KOPT-K1 (cell line): ENCODE data around the gene KCNAB3.
"Not testable (repeated sequence)": the region's sequence is repeated elsewhere in the genome, so short reads cannot be mapped to it uniquely, and the experiment has no call there.

ENCODE experiments used
- H3K27ac ChIP-seq: fragments of 200-600 bp; sonication (generic); 2 replicates; pipeline ENCODE4 v1.5.1; 2016; ENCODE audit warnings: antibody characterized with exemption, mild to moderate bottlenecking, low read depth, low read length; ENCODE audit not compliant: poor library complexity, severe bottlenecking
- H3K36me3 ChIP-seq: fragments of 200-600 bp; sonication (generic); 2 replicates; pipeline ENCODE4 v1.5.1; 2017; ENCODE audit warnings: antibody characterized with exemption, mild to moderate bottlenecking, low read length, moderate library complexity; ENCODE audit not compliant: insufficient read depth
- H3K9me3 ChIP-seq: fragments of 200-600 bp; sonication (generic); 2 replicates; pipeline ENCODE4 v1.5.1; 2017; ENCODE audit warnings: antibody characterized with exemption, low read length, mild to moderate bottlenecking; ENCODE audit not compliant: insufficient read depth, poor library complexity, severe bottlenecking

The KCNAB3 gene

DNA sequence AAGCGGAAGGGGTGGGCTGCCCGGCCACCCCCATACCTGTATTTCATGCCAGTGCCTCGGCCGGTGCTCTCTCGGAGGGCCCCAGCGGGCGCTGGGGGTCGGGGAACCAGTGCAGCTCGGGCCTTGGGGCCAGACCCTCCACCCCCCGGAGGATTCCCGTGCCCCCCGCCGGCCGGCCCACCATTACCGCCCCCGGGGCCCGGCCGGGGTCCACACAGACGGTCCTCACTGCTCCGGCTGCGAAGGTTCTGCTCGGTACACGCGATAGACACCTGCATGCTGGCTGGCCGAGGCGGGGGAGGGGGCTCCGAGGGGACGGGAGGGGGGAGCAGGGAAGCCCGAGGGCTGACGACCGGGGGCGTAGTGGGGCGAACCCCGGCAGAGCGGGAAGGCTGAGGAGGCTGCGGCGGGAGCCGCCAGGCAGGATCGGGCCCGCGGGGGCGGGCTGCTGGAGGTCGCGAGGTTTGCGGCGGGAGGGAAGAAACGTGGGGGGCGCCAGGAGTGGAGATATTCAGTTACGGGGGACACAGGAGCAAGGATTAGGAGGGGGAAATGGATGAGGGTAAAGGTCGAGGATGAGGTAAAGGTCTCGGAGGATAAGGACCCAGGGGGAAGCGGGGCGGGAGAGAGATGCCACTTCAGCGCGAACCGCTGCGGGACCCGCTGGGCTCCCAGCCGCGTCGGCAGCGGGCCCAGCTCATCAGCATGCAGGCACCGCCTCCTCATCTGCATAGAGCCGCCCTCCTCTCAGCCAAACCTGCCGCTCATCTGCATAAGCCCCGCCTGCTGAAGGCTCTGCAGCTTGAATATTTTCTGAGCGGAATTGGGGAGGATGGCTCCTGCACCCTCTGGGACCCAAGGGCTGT is at the start of gene KCNAB3:
KCNAB3 (minus strand) TSS at position 699 of the 866 bp plus-strand sequence; CDS start at position 278, 421 bp downstream.
- peaks cover 7% of the 10 kb centered on the region; the same call in 1 of the 2 replicates for H3K36me3 ChIP-seq
- H3K27ac ChIP-seq = peak within 1 kb of the TSS; percentile 21

DNA sequence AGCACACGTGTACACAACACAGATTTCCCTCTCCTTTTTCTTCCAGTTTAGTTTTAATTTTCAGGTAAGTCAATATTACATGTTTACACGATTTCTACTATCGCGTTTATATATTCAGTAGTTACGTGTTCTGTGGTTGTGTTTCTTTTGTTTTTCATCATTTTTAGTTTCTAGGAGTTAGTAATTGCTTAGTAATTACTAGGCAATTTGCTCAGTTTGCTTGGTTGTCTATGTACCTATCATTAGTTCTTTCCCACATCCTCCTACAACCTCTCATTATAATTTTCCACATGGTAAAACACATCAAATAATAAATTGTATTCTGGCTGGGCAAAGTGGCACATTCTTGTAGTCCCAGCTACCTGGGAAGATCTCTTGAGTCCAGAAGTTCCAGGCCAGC is 48.1 kb upstream of the KCNAB3 start:
- Histone ChIP-seq H3K9me3 (peaks cover 24% of the 10 kb centered on the region), H3K27ac (no peak overlapping the region), H3K36me3 (no peaks in the 10 kb centered on the region)

More for the DNA sequence above, at the start of gene KCNAB3:
- H3K9me3 ChIP-seq = no peaks in the 10 kb centered on the region

- peaks cover 24% of the 10 kb centered on the region for H3K9me3 ChIP-seq
- no peak overlapping the region for H3K27ac ChIP-seq
- no peaks in the 10 kb centered on the region for H3K36me3 ChIP-seq
These were observed 47.4 kb upstream of the KCNAB3 start for GRCh38 chr17:7977039-7977438.

- H3K27ac ChIP-seq = no peak overlapping the region
- peaks cover 24% of the 10 kb centered on the region for H3K9me3 ChIP-seq
- no peaks in the 10 kb centered on the region for H3K36me3 ChIP-seq
These were observed 45.0 kb upstream of the KCNAB3 start for GRCh38 chr17:7974638-7975131.

GRCh38 chr17:7972131-7972785 is 42.6 kb upstream of the KCNAB3 start:
- peaks cover 24% of the 10 kb centered on the region for H3K9me3 ChIP-seq
- no peak overlapping the region for H3K27ac ChIP-seq
- no peaks in the 10 kb centered on the region for H3K36me3 ChIP-seq

DNA sequence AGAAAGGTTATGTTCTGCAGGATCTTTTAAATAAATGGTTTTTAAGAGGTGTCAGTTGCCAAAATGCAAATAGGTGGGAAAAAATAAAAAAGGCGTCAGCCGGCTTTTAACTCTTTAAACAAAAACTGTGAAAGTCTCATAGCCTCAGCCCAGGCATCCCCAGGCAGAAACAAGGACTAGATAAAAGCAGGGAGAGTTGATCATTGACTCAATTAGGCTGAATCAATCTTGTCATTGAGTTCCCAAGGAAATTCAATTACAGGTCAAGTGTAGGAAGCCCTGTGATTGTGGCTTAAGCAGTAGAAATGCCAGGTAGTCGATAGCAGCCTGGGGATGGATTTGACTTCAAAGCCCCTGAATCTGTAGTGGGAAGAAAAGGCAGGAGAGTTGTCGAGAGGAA is 42.0 kb upstream of the KCNAB3 start:
- H3K27ac ChIP-seq = no peak overlapping the region

DNA sequence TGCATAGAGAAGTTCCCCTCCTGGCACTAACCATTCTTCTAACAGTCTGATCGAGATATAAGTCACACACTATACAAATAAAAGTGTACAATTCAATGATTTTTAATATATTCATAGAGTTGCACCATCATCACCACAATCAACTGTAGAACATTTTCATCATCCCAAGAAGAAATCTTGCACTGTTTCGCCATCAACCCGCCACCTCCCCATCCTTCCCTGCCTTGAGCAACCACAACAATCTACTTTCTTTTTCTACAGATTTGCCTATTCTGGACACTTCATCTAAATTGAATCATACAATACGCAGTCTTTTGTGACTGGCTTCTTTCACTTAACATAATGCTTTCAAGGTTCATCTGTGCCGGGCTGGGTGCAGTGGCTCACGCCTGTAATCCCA is 39.8 kb upstream of the KCNAB3 start:
- Histone ChIP-seq H3K27ac (no peak overlapping the region), H3K36me3 (no peaks in the 10 kb centered on the region), H3K9me3 (peaks cover 8% of the 10 kb centered on the region)

More for the DNA sequence above, 42.0 kb upstream of the KCNAB3 start:
- peaks cover 24% of the 10 kb centered on the region for H3K9me3 ChIP-seq
- no peaks in the 10 kb centered on the region for H3K36me3 ChIP-seq

GRCh38 chr17:7967751-7968150 is 38.1 kb upstream of the KCNAB3 start:
- Histone ChIP-seq H3K36me3 (no peaks in the 10 kb centered on the region), H3K27ac (no peak overlapping the region), H3K9me3 (no peaks in the 10 kb centered on the region)

- Histone ChIP-seq H3K9me3 (no peaks in the 10 kb centered on the region), H3K36me3 (no peaks in the 10 kb centered on the region), H3K27ac (no peak overlapping the region)
These were observed 31.8 kb upstream of the KCNAB3 start for GRCh38 chr17:7961421-7961820.

DNA sequence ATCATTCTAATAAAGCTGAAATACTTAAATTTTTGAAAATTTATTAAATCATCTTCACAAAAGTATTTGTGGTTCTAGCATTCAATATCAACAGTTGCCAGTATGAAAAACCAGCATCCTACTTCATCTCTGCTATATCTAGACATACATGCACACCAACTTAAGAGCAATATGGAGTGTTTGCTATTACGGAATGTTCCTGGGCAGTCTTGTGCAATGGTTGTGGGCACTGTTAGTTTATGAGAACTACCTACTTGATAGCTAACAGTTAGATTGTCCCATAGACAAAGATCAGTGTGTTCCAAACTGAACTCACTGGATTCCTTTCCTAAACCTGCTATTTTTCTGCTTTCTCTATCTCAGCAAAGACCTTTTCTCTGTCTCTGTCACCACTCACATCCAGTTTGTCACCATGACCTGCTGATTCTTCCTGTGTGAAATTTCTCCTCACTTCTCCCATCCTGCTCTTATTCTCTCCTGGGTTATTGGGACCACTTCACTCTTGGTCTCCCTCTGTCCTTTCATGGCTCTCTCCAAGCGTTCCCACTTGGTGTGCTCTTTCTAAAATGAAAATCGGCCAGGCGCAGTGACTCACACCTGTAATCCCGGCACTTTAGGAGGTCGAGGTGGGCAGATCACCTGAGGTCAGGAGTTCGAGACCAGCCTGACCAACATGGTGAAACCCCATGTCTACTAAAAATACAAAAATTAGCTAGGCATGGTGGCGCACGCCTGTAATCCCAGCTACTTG is 30.0 kb upstream of the KCNAB3 start:
- H3K27ac ChIP-seq = no peak overlapping the region
- H3K9me3 ChIP-seq = no peaks in the 10 kb centered on the region
- H3K36me3 ChIP-seq = no peaks in the 10 kb centered on the region

DNA sequence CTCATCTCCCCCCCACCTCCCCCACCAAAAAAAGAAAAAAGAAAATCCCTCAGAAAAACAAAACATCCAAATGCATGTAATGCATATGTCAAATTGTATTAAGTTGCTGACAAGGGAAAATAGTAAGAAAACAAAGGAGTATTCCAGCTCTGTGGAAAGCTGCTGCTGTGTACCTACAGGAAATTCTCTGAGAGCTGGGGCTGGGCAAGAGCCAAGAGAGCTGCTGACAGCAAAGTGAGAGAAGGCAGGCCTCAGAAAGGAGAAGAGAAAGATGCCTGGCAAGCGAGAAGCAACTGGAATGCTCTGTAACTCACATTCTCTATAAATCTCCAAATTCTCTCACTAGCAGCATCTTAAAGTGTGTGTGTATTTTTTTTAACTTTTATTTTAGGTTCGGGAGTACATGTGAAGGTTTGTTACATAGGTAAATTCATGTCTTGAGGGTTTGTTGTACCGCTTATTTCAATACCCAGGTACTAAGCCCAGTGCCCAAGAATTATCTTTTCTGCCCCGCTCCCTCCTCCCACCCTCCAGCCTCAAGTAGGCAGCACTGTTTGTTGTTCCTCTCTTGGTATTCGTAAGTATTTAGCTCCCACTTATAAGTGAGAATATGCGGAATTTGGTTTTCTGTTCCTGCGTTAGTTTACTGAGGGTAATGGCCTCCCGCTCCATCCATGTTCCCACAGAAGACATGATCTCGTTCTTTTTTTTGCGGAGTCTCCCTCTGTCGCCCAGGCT is 26.7 kb upstream of the KCNAB3 start:
- Histone ChIP-seq H3K27ac (no peak overlapping the region), H3K9me3 (no peaks in the 10 kb centered on the region), H3K36me3 (no peaks in the 10 kb centered on the region)

DNA sequence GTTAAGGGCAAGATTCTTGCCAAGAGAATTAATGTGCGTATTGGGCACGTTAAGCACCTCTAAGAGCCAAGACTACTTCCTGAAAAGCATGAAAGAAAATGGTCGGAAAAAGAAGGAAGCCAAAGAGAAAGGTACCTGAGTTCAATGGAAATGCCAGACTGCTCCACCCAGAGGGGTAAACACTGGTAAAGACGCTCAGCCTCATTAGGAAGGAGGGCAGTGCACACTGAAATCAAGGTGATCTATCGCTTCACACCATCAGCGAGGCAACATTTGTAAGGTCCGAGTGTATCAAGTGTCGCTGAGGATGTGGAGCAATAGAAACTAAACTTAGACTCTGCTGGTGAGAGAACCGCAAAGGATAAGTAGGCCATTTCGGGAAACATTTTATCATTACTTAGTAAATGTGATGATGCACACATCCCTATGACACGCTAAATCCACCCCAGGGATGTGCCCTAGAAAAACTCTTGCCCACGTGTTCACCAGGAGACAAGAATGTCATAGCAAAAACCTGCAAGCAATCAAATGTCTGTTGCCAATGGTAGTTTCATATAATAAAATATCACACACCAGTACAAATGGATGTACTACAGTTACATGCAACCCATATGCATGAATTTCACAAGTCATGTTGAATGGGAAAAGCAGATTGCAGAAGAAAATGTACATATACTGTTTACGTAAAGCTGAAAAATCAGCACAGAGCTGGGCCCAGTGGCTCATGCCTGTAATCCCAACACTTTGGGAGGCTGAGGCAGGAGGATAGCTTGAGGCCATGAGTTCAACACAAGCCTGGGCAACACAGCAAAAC is 26.0 kb upstream of the KCNAB3 start:
- Histone ChIP-seq H3K36me3 (peaks cover 1% of the 10 kb centered on the region; the same call in 1 of the 2 replicates), H3K27ac (no peak overlapping the region), H3K9me3 (no peaks in the 10 kb centered on the region)

DNA sequence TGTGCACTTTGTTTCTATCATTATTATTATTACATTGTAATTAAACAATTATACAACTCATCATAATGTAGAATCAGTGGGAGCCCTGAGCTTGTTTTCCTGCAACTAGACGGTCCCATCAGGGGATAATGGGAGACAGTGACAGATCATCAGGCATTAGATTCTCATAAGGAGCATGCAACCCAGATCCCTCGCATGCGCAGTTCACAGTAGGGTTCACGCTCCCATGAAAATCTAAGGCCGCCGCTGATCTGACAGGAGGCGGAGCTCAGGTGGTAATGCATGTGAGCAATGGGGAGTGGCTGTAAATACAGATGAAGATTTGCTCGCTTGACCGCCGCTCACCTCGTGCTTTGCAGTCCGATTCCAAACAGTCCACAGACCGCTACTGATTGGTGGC is 23.6 kb upstream of the KCNAB3 start:
- not testable (repeated sequence) for H3K9me3 ChIP-seq, H3K27ac ChIP-seq
- H3K36me3 ChIP-seq = peaks cover 25% of the 10 kb centered on the region
